ENCODE results near the gene ACTBL2.

Gene ACTBL2

DNA sequence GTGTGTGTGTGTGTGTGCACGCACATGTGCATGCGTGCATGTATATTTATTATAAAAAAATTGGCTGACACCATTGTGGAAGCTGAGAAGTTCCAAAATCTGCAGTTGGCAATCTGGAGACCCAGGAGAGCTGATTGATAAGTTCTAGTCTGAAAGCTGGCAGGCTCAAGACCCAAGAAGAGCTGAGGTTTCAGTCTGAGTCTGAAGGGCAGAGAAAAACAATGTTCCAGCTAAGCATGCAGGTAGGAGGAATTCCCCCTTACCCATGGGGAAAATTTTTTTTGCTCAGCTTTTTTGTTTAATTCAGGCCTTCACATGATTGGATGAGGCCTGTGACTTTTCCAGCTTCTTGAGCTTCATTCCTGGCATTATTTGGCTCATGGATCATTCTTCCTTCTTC lies 31.2 kb upstream of the ACTBL2 start:
- H3K79me2 ChIP-seq (ENCODE audit: control insufficient read depth, insufficient read depth, low read length, poor library complexity), result no peaks in the 10 kb centered on the region
- no peak overlapping the region for H4K8ac ChIP-seq (ENCODE audit: low read depth, low read length)
- H2AK5ac ChIP-seq (ENCODE audit: low read length), result no peak overlapping the region
- H3K36me3 ChIP-seq (ENCODE audit: control insufficient read depth in 1 of 2, insufficient read depth in 2 of 2, low read length in 2 of 2), result no peaks in the 10 kb centered on the region
- no CpG with 5 or more reads among the region's 2 CpGs for WGBS (ENCODE audit: extremely low coverage, insufficient coverage, insufficient read length)
- H3K14ac ChIP-seq (ENCODE audit: low read length), result no peak overlapping the region
- H3K4me3 ChIP-seq (ENCODE audit: low read depth, low read length), result no peak overlapping the region
- no peak overlapping the region for H3K18ac ChIP-seq (ENCODE audit: low read length)
- no peak overlapping the region for H2BK5ac ChIP-seq (ENCODE audit: low read depth, low read length, poor library complexity)
- no peak overlapping the region for H2AFZ ChIP-seq (ENCODE audit: insufficient read depth, low read length, poor library complexity)
- no peaks in the 10 kb centered on the region for H3K27me3 ChIP-seq (ENCODE audit: insufficient read depth, low read length)
- H2BK120ac ChIP-seq (ENCODE audit: insufficient read depth, low read length, poor library complexity), result no peak overlapping the region
- no peak overlapping the region for H3K9ac ChIP-seq (ENCODE audit: low read length)
- no peak overlapping the region for H4K91ac ChIP-seq (ENCODE audit: low read depth, low read length)
- H3K4me2 ChIP-seq (ENCODE audit: low read length), result no peak overlapping the region
- DNase-seq, result no peak
- no peaks in the 10 kb centered on the region for H3K79me1 ChIP-seq (ENCODE audit: low read length)
- H2BK12ac ChIP-seq (ENCODE audit: low read length), result no peak overlapping the region
- H4K12ac ChIP-seq (ENCODE audit: low read depth, low read length), result no peak overlapping the region
- no peak overlapping the region for H3K23ac ChIP-seq (ENCODE audit: low read length)
- peaks cover 4% of the 10 kb centered on the region for H3K9me3 ChIP-seq (ENCODE audit: insufficient read depth, low read depth, low read length)
- no peak overlapping the region for H3K27ac ChIP-seq (ENCODE audit: low read depth, low read length)
- H3K4ac ChIP-seq (ENCODE audit: low read depth, low read length), result no peak overlapping the region
- H3K4me1 ChIP-seq (ENCODE audit: control insufficient read depth in 1 of 2, insufficient read depth in 2 of 2, low read length in 2 of 2), result no peaks in the 10 kb centered on the region

DNA sequence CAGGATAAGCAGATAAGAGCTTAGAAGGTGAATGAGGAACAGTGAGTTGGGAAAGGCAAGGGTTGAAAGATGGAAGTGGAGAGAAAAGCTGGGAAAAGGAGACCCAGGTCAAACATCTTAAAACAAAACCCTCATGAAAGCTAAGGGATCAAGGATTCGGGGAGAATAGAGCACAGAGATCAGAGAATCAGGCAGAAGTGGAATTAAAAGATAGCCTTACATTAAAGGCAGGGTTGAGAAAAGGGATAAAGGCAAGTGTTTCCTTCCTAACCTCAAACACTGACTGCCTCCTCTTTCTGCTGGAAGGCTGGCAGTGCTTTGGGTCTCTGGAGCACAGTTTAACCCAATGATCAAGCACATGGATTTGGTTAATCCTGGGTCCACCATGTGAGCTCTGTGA lies 28.7 kb upstream of the ACTBL2 start:
- no peak overlapping the region for H3K18ac ChIP-seq (ENCODE audit: low read length)
- no peak overlapping the region for H3K4ac ChIP-seq (ENCODE audit: low read depth, low read length)
- H2BK5ac ChIP-seq (ENCODE audit: low read depth, low read length, poor library complexity), result no peak overlapping the region
- no peak overlapping the region for H2BK120ac ChIP-seq (ENCODE audit: insufficient read depth, low read length, poor library complexity)
- H3K36me3 ChIP-seq (ENCODE audit: control insufficient read depth in 1 of 2, insufficient read depth in 2 of 2, low read length in 2 of 2), result no peaks in the 10 kb centered on the region
- DNase-seq, result no peak
- no peak overlapping the region for H3K4me3 ChIP-seq (ENCODE audit: low read depth, low read length)
- H3K14ac ChIP-seq (ENCODE audit: low read length), result no peak overlapping the region
- no peak overlapping the region for H2AFZ ChIP-seq (ENCODE audit: insufficient read depth, low read length, poor library complexity)
- H3K79me1 ChIP-seq (ENCODE audit: low read length), result no peaks in the 10 kb centered on the region
- no peak overlapping the region for H3K9ac ChIP-seq (ENCODE audit: low read length)
- no peak overlapping the region for H4K91ac ChIP-seq (ENCODE audit: low read depth, low read length)
- H3K9me3 ChIP-seq (ENCODE audit: insufficient read depth, low read depth, low read length), result no peaks in the 10 kb centered on the region
- no peak overlapping the region for H2BK12ac ChIP-seq (ENCODE audit: low read length)
- no peak overlapping the region for H3K27ac ChIP-seq (ENCODE audit: low read depth, low read length)
- no peak overlapping the region for H4K12ac ChIP-seq (ENCODE audit: low read depth, low read length)
- H3K79me2 ChIP-seq (ENCODE audit: control insufficient read depth, insufficient read depth, low read length, poor library complexity), result no peaks in the 10 kb centered on the region
- no peak overlapping the region for H3K4me2 ChIP-seq (ENCODE audit: low read length)
- WGBS (ENCODE audit: extremely low coverage, insufficient coverage, insufficient read length), result no CpG with 5 or more reads among the region's 1 CpG
- no peak overlapping the region for H4K8ac ChIP-seq (ENCODE audit: low read depth, low read length)
- H2AK5ac ChIP-seq (ENCODE audit: low read length), result no peak overlapping the region
- no peaks in the 10 kb centered on the region for H3K27me3 ChIP-seq (ENCODE audit: insufficient read depth, low read length)
- H3K4me1 ChIP-seq (ENCODE audit: control insufficient read depth in 1 of 2, insufficient read depth in 2 of 2, low read length in 2 of 2), result no peaks in the 10 kb centered on the region
- no peak overlapping the region for H3K23ac ChIP-seq (ENCODE audit: low read length)

DNA sequence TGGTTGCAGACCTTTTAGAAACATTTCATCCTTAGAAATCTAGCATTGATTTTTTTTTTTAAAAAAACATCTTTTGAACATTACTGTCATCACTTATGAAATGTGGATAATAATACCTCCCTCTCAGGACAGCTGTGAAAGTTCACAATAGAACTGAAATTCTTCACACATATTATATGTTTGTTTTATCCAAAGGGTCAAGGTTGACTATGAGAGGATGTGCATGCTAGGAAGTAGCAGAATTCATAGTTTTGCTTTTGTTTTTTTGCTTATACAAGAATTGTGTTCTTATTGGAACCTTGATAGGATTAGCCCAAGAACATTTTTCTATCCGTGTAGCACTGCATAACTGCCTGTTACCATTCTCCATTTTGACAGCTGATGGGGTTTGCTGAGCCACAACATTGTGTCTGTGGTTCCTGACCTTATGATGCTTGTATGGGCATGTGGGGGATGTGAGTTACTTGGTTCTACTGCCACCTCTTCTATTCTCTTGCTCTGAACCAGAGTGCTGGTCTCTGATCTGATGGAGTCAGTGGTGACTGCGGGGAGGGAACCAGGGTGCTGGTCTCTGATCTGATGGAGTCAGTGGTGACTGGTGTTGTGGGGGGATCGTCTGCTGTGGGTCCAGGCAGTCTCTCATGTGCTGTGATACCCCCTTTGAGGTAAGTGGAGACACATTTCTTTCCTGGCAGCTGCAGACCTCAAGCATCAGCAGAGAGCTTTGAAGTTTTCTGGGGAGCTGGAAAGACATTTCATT lies 27.1 kb upstream of the ACTBL2 start:
- H2AK5ac ChIP-seq (ENCODE audit: low read length), result no peak overlapping the region
- H3K36me3 ChIP-seq (ENCODE audit: control insufficient read depth in 1 of 2, insufficient read depth in 2 of 2, low read length in 2 of 2), result no peaks in the 10 kb centered on the region
- no peak overlapping the region for H3K14ac ChIP-seq (ENCODE audit: low read length)
- no peak overlapping the region for H3K23ac ChIP-seq (ENCODE audit: low read length)
- no peak overlapping the region for H2BK12ac ChIP-seq (ENCODE audit: low read length)
- no peak overlapping the region for H4K12ac ChIP-seq (ENCODE audit: low read depth, low read length)
- DNase-seq, result no peak
- no peaks in the 10 kb centered on the region for H3K27me3 ChIP-seq (ENCODE audit: insufficient read depth, low read length)
- WGBS (ENCODE audit: extremely low coverage, insufficient coverage, insufficient read length), result no CpG with 5 or more reads among the region's 3 CpGs
- no peak overlapping the region for H4K8ac ChIP-seq (ENCODE audit: low read depth, low read length)
- no peaks in the 10 kb centered on the region for H3K9me3 ChIP-seq (ENCODE audit: insufficient read depth, low read depth, low read length)
- no peak overlapping the region for H3K4ac ChIP-seq (ENCODE audit: low read depth, low read length)
- H3K79me2 ChIP-seq (ENCODE audit: control insufficient read depth, insufficient read depth, low read length, poor library complexity), result no peaks in the 10 kb centered on the region
- no peak overlapping the region for H4K91ac ChIP-seq (ENCODE audit: low read depth, low read length)
- no peak overlapping the region for H3K27ac ChIP-seq (ENCODE audit: low read depth, low read length)
- no peak overlapping the region for H2BK120ac ChIP-seq (ENCODE audit: insufficient read depth, low read length, poor library complexity)
- H3K4me2 ChIP-seq (ENCODE audit: low read length), result no peak overlapping the region
- no peak overlapping the region for H2BK5ac ChIP-seq (ENCODE audit: low read depth, low read length, poor library complexity)
- no peaks in the 10 kb centered on the region for H3K79me1 ChIP-seq (ENCODE audit: low read length)
- no peak overlapping the region for H3K4me3 ChIP-seq (ENCODE audit: low read depth, low read length)
- H3K9ac ChIP-seq (ENCODE audit: low read length), result no peak overlapping the region
- no peak overlapping the region for H3K18ac ChIP-seq (ENCODE audit: low read length)
- H3K4me1 ChIP-seq (ENCODE audit: control insufficient read depth in 1 of 2, insufficient read depth in 2 of 2, low read length in 2 of 2), result no peaks in the 10 kb centered on the region
- H2AFZ ChIP-seq (ENCODE audit: insufficient read depth, low read length, poor library complexity), result no peak overlapping the region

DNA sequence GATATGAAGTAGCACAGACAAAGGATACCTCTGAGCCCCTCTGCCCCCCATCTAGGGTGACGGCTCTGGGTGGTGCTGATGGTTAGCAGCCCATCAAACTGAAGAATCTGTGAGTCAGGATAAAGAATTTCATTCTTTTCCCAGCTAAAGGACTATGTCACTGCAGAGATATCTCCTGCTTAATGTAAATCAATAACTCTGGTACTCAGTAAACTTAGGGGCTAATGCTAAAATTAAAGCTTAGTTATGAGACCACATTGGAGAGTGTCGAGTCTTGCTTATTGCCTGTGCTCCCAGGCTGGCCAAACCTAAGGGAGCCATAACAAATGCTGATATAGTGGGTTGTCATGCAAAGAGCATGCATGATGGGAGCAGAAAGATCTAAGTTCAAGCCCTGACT lies 25.6 kb upstream of the ACTBL2 start:
- H3K4me2 ChIP-seq (ENCODE audit: low read length), result no peak overlapping the region
- no peak overlapping the region for H2BK120ac ChIP-seq (ENCODE audit: insufficient read depth, low read length, poor library complexity)
- H4K91ac ChIP-seq (ENCODE audit: low read depth, low read length), result no peak overlapping the region
- H3K4me1 ChIP-seq (ENCODE audit: control insufficient read depth in 1 of 2, insufficient read depth in 2 of 2, low read length in 2 of 2), result peaks cover 0 to 5% of the 10 kb centered on the region in 2 experiments
- no peak overlapping the region for H3K4ac ChIP-seq (ENCODE audit: low read depth, low read length)
- H3K14ac ChIP-seq (ENCODE audit: low read length), result no peak overlapping the region
- no peak overlapping the region for H3K9ac ChIP-seq (ENCODE audit: low read length)
- H2BK5ac ChIP-seq (ENCODE audit: low read depth, low read length, poor library complexity), result no peak overlapping the region
- no peak overlapping the region for H4K8ac ChIP-seq (ENCODE audit: low read depth, low read length)
- WGBS (ENCODE audit: extremely low coverage, insufficient coverage, insufficient read length), result no CpG with 5 or more reads among the region's 2 CpGs
- H2AK5ac ChIP-seq (ENCODE audit: low read length), result no peak overlapping the region
- no peaks in the 10 kb centered on the region for H3K27me3 ChIP-seq (ENCODE audit: insufficient read depth, low read length)
- peaks cover 2% of the 10 kb centered on the region for H3K79me1 ChIP-seq (ENCODE audit: low read length)
- H3K23ac ChIP-seq (ENCODE audit: low read length), result no peak overlapping the region
- no peak overlapping the region for H2BK12ac ChIP-seq (ENCODE audit: low read length)
- no peak overlapping the region for H3K4me3 ChIP-seq (ENCODE audit: low read depth, low read length)
- no peak overlapping the region for H2AFZ ChIP-seq (ENCODE audit: insufficient read depth, low read length, poor library complexity)
- no peak overlapping the region for H4K12ac ChIP-seq (ENCODE audit: low read depth, low read length)
- H3K18ac ChIP-seq (ENCODE audit: low read length), result no peak overlapping the region
- no peaks in the 10 kb centered on the region for H3K79me2 ChIP-seq (ENCODE audit: control insufficient read depth, insufficient read depth, low read length, poor library complexity)
- DNase-seq, result no peak
- H3K9me3 ChIP-seq (ENCODE audit: insufficient read depth, low read depth, low read length), result no peaks in the 10 kb centered on the region
- H3K27ac ChIP-seq (ENCODE audit: low read depth, low read length), result no peak overlapping the region
- no peaks in the 10 kb centered on the region for H3K36me3 ChIP-seq (ENCODE audit: control insufficient read depth in 1 of 2, insufficient read depth in 2 of 2, low read length in 2 of 2)

Data from trophoblast cell (in vitro differentiated cells and primary cell).